ENCODE data around the gene JSRP1. TPM values are rescaled to one million over a fixed set of nuclear protein-coding genes. Genes with fewer than 3 reads are reported as not detected.

The JSRP1 gene
- total and polyA plus RNA-seq, 4 donors, result 0.25 to 0.45 (median 0.39) TPM; not detected in 1

- TF ChIP-seq HNF4A (conservative IDR thresholded peaks at IDR 0.05) (peak in 1 of 2 donors; percentile 44), FOXA2 (IDR thresholded peaks at IDR 0.05) (no peak)
- no peak overlapping the region for H3K9ac ChIP-seq (ENCODE audit: low read depth in 1 of 2, low read length in 2 of 2)
- no peak overlapping the region for H3K4me3 ChIP-seq (ENCODE audit: low read depth in 1 of 3, low read length in 3 of 3)
- no peaks in the 10 kb centered on the region for H3K9me3 ChIP-seq (ENCODE audit: control insufficient read depth in 4 of 4, low read length in 3 of 4)
- peaks cover 0 to 1% (median 0%) of the 10 kb centered on the region in 4 donors for H3K4me1 ChIP-seq (ENCODE audit: control insufficient read depth in 4 of 4, insufficient read depth in 4 of 4, low read length in 3 of 4)
- peaks cover 13 to 75% (median 24%) of the 10 kb centered on the region in 4 donors for H3K36me3 ChIP-seq (ENCODE audit: control insufficient read depth in 4 of 4, insufficient read depth in 3 of 4, low read depth in 1 of 4, low read length in 3 of 4)
- H3K27ac ChIP-seq (ENCODE audit: low read depth in 1 of 2, low read length in 2 of 2), result no peak overlapping the region
- H3K27me3 ChIP-seq (ENCODE audit: control insufficient read depth in 4 of 4, insufficient read depth in 4 of 4, low read length in 3 of 4), result no peaks in the 10 kb centered on the region
- DNase-seq (ENCODE audit: low spot score), result no peak
- 86% methylated on average over 21 of the region's 21 CpGs for WGBS
These were observed 43.1 kb downstream of the JSRP1 start for GRCh38 chr19:2212861-2213711.

DNA sequence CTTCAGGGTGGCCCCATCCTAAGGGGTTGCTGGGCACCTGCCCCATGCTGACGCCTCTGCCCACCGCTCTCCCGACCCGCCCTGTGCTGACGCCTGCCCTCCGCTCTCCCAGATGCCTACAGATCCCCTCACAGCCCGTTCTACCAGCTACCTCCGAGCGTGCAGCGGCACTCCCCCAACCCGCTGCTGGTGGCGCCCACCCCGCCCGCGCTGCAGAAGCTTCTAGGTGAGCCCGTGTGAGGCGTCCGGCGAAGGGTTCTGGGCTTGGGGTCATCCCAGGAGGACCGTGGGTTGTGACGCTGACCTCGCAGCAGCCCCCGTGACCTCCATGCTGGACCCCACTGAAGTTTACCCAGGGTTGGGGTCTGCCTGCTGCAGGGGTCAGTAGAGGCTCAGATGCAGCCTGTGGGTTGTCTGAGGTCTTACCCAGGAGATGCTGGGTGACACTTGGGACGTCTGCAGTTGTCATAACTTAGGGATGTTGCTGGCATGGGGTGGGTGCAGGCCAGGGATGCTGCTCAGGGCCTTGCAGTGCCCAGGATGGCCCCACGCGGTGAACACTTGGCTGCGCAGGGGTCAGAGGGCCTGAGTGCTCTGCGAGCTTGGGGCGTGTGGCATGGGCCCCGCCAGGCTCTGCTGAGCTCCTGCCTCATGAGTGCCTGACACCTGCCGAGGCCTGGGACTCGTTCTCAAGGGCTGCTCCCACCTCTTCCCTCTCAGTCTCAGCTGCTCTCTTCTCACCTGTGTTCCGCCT is 45.1 kb downstream of the JSRP1 start:
- no peak overlapping the region for H3K27ac ChIP-seq (ENCODE audit: low read depth in 1 of 2, low read length in 2 of 2)
- DNase-seq (ENCODE audit: low spot score), result no peak
- no peak for TF ChIP-seq MAX (IDR thresholded peaks at IDR 0.05)
- TF ChIP-seq, protein P1, sequence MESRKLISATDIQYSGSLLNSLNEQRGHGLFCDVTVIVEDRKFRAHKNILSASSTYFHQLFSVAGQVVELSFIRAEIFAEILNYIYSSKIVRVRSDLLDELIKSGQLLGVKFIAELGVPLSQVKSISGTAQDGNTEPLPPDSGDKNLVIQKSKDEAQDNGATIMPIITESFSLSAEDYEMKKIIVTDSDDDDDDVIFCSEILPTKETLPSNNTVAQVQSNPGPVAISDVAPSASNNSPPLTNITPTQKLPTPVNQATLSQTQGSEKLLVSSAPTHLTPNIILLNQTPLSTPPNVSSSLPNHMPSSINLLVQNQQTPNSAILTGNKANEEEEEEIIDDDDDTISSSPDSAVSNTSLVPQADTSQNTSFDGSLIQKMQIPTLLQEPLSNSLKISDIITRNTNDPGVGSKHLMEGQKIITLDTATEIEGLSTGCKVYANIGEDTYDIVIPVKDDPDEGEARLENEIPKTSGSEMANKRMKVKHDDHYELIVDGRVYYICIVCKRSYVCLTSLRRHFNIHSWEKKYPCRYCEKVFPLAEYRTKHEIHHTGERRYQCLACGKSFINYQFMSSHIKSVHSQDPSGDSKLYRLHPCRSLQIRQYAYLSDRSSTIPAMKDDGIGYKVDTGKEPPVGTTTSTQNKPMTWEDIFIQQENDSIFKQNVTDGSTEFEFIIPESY (IDR thresholded peaks at IDR 0.05), result no peak
- H3K36me3 ChIP-seq (ENCODE audit: control insufficient read depth in 4 of 4, insufficient read depth in 3 of 4, low read depth in 1 of 4, low read length in 3 of 4), result peaks cover 12 to 68% (median 20%) of the 10 kb centered on the region in 4 donors
- H3K27me3 ChIP-seq (ENCODE audit: control insufficient read depth in 4 of 4, insufficient read depth in 4 of 4, low read length in 3 of 4), result no peaks in the 10 kb centered on the region
- H3K4me1 ChIP-seq (ENCODE audit: control insufficient read depth in 4 of 4, insufficient read depth in 4 of 4, low read length in 3 of 4), result peaks cover 0 to 1% (median 0%) of the 10 kb centered on the region in 4 donors
- WGBS, result 96% methylated on average over 33 of the region's 33 CpGs
- no peak overlapping the region for H3K9ac ChIP-seq (ENCODE audit: low read depth in 1 of 2, low read length in 2 of 2)
- no peaks in the 10 kb centered on the region for H3K9me3 ChIP-seq (ENCODE audit: control insufficient read depth in 4 of 4, low read length in 3 of 4)
- no peak overlapping the region for H3K4me3 ChIP-seq (ENCODE audit: low read depth in 1 of 3, low read length in 3 of 3)

DNA sequence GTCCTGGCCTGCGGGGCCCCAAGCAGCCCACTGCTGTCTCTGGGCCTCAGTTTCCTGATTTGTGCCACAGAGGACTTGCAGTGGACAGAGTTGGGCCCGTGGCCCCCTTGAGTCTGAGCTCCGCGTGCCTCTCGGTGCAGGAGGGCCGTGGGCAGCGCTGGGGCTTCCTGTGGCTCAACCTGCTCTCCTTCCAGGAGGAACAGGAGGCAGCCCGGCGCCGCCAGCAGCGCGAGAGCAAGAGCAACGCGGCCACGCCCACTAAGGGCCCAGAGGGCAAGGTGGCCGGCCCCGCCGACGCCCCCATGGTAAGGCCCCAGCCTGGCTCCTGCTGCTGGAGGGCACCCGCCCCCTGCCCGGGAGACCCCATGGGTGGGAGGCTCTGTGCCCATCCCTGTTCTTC is 46.0 kb downstream of the JSRP1 start:
- DNase-seq (ENCODE audit: low spot score), result no peak
- Histone ChIP-seq H3K9me3 (ENCODE audit: control insufficient read depth in 4 of 4, low read length in 3 of 4) (no peaks in the 10 kb centered on the region), H3K9ac (ENCODE audit: low read depth in 1 of 2, low read length in 2 of 2) (no peak overlapping the region), H3K4me3 (ENCODE audit: low read depth in 1 of 3, low read length in 3 of 3) (no peak overlapping the region), H3K36me3 (ENCODE audit: control insufficient read depth in 4 of 4, insufficient read depth in 3 of 4, low read depth in 1 of 4, low read length in 3 of 4) (peaks cover 12 to 58% (median 17%) of the 10 kb centered on the region in 4 donors), H3K4me1 (ENCODE audit: control insufficient read depth in 4 of 4, insufficient read depth in 4 of 4, low read length in 3 of 4) (peaks cover 0 to 1% (median 0%) of the 10 kb centered on the region in 4 donors), H3K27ac (ENCODE audit: low read depth in 1 of 2, low read length in 2 of 2) (no peak overlapping the region), H3K27me3 (ENCODE audit: control insufficient read depth in 4 of 4, insufficient read depth in 4 of 4, low read length in 3 of 4) (no peaks in the 10 kb centered on the region)
- WGBS, result 95% methylated on average over 21 of the region's 21 CpGs
- TF ChIP-seq FOXA2 (IDR thresholded peaks at IDR 0.05) (no peak), HNF4A (conservative IDR thresholded peaks at IDR 0.05) (no peak), RXRA (IDR thresholded peaks at IDR 0.05) (no peak), REST (IDR thresholded peaks at IDR 0.05) (no peak), RAD21 (IDR thresholded peaks at IDR 0.05) (no peak), SP1 (IDR thresholded peaks at IDR 0.05) (no peak), MAX (IDR thresholded peaks at IDR 0.05) (no peak), EGR1 (IDR thresholded peaks at IDR 0.05; ENCODE audit: low read depth in 2 of 2) (no peak), CTCF (IDR thresholded peaks at IDR 0.05; ENCODE audit: low read depth, low read length, missing input control) (no peak), TAF1 (conservative IDR thresholded peaks at IDR 0.05) (no peak), YY1 (IDR thresholded peaks at IDR 0.05) (no peak)
- TF ChIP-seq, protein P1 (IDR thresholded peaks at IDR 0.05), result no peak
- TF ChIP-seq, protein P2, sequence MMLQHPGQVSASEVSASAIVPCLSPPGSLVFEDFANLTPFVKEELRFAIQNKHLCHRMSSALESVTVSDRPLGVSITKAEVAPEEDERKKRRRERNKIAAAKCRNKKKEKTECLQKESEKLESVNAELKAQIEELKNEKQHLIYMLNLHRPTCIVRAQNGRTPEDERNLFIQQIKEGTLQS (IDR thresholded peaks at IDR 0.05), result no peak
